EH (cell line): ENCODE data around the gene GALNT14.
A peak's percentile ranks its signal among the peaks of the same experiment; 100 is the strongest.

Experiments
- DNase-seq: peaks from one replicate; pipeline ENCODE4 v3.0.0-alpha.2; 2015; ENCODE audit warnings: low read depth

GALNT14 gene

GRCh38 chr2:31087491-31087890 lies 50.7 kb downstream of the GALNT14 start:
- no peak for DNase-seq

GRCh38 chr2:31086590-31086989 lies 51.6 kb downstream of the GALNT14 start:
- no peak for DNase-seq

GRCh38 chr2:31083234-31083993 lies 54.8 kb downstream of the GALNT14 start:
- DNase-seq = no peak

- DNase-seq = no peak
Observed at GRCh38 chr2:31082002-31082401, 56.2 kb downstream of the GALNT14 start.

GRCh38 chr2:31081492-31081891 lies 56.7 kb downstream of the GALNT14 start:
- DNase-seq = no peak

- DNase-seq = no peak
Observed at GRCh38 chr2:31080361-31080760, 57.9 kb downstream of the GALNT14 start.

- no peak for DNase-seq
Observed at GRCh38 chr2:31079665-31080064, 58.6 kb downstream of the GALNT14 start.

GRCh38 chr2:31078579-31079105 lies 59.6 kb downstream of the GALNT14 start:
- DNase-seq = peak; percentile 7

- DNase-seq = no peak
Observed at GRCh38 chr2:31078011-31078410, 60.2 kb downstream of the GALNT14 start.

- peak; percentile 12 for DNase-seq
Observed at GRCh38 chr2:31075941-31076590, 62.2 kb downstream of the GALNT14 start.

GRCh38 chr2:31075431-31075830 lies 62.8 kb downstream of the GALNT14 start:
- no peak for DNase-seq

GRCh38 chr2:31071741-31072140 lies 66.5 kb downstream of the GALNT14 start:
- no peak for DNase-seq

GRCh38 chr2:31070339-31071125 lies 67.7 kb downstream of the GALNT14 start:
- no peak for DNase-seq

- no peak for DNase-seq
Observed at GRCh38 chr2:31069643-31070325, 68.5 kb downstream of the GALNT14 start.

GRCh38 chr2:31067259-31067658 lies 71.0 kb downstream of the GALNT14 start:
- DNase-seq = peak; percentile 27

GRCh38 chr2:31066551-31066950 lies 71.7 kb downstream of the GALNT14 start:
- no peak for DNase-seq

- DNase-seq = no peak
Observed at GRCh38 chr2:31066086-31066485, 72.2 kb downstream of the GALNT14 start.

GRCh38 chr2:31065356-31065755 lies 72.9 kb downstream of the GALNT14 start:
- no peak for DNase-seq

- DNase-seq = no peak
Observed at GRCh38 chr2:31060397-31060796, 77.8 kb downstream of the GALNT14 start.

- no peak for DNase-seq
Observed at GRCh38 chr2:31058096-31059035, 79.9 kb downstream of the GALNT14 start.

- no peak for DNase-seq
Observed at GRCh38 chr2:31057691-31058090, 80.5 kb downstream of the GALNT14 start.
